ENCODE measurements around the gene CTLA4.

DNA sequence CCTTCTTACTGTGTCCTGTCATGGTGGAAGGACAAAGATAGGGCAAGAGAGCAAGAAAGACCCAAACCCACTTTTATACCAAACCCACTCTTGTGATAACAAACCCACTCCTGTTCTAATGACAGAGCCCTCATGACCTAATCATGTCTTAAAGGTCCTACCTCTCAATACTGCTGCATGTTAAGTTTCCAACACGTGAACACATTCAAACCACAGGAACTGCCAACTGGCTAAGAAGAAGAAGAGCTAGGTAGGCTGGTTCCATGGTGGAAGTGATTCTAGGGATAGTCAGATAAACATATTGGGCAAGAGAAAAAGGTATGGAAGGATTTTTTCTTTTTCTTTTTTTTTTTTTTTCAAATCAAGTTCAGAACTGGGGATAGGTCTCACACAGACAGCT lies 22.0 kb downstream of the CTLA4 start:
- no peak for TF ChIP-seq CTCF (IDR thresholded peaks at IDR 0.05 in 4 of 5, conservative IDR thresholded peaks at IDR 0.05 in 1 of 5)
- TF ChIP-seq POLR2A (IDR thresholded peaks at IDR 0.05), result no peak

Data from gastrocnemius medialis (tissue), 4 donors.